ENCODE results near the gene TESK2. TPM values are rescaled to one million over a fixed set of nuclear protein-coding genes. Genes with fewer than 3 reads are reported as not detected.

The TESK2 gene
- total and polyA plus RNA-seq, 2 of the 13 experiments (the other 11 are each of a cell fraction or from before 2014, with no cell fraction given), result 5.5 to 9.6 TPM

- TF ChIP-seq HOMEZ (CRISPR knock-in tag; IDR thresholded peaks at IDR 0.05; ENCODE audit: low read depth) (peak; percentile 97), ZNF205 (CRISPR knock-in tag; IDR thresholded peaks at IDR 0.05) (0 out of 2 replicates have a peak, but pooled peaks have one; percentile 86), NFKBIZ (CRISPR knock-in tag; IDR thresholded peaks at IDR 0.05) (peak; percentile 80; the same call in 1 of the 2 replicates), U2AF1 (optimal IDR thresholded peaks at IDR 0.05; ENCODE audit: low read depth, low read length) (no peak), ZNF564 (CRISPR knock-in tag; IDR thresholded peaks at IDR 0.05) (no peak), RFX5 (IDR thresholded peaks at IDR 0.05; ENCODE audit: low read depth, low read length) (peak; percentile 51; the same call in 1 of the 2 replicates), SRF (IDR thresholded peaks at IDR 0.05; ENCODE audit: low read depth, low read length) (no peak), ZNF24 (IDR thresholded peaks at IDR 0.05) (no peak), JUNB (CRISPR knock-in tag; IDR thresholded peaks at IDR 0.05; ENCODE audit: borderline replicate concordance) (no peak), IRF1 (CRISPR knock-in tag; IDR thresholded peaks at IDR 0.05; ENCODE audit: low read depth) (no peak), MZF1 (CRISPR knock-in tag; IDR thresholded peaks at IDR 0.05; ENCODE audit: borderline replicate concordance) (no peak), SIX1 (CRISPR knock-in tag; IDR thresholded peaks at IDR 0.05; ENCODE audit: borderline replicate concordance) (no peak), WIZ (CRISPR knock-in tag; IDR thresholded peaks at IDR 0.05) (no peak), ZNF326 (CRISPR knock-in tag; IDR thresholded peaks at IDR 0.05; ENCODE audit: borderline replicate concordance) (no peak), LCORL (IDR thresholded peaks at IDR 0.05) (no peak), LCORL (CRISPR knock-in tag; IDR thresholded peaks at IDR 0.05) (0 out of 2 replicates have a peak, but pooled peaks have one; percentile 61), ZZZ3 (CRISPR knock-in tag; IDR thresholded peaks at IDR 0.05; ENCODE audit: borderline replicate concordance) (no peak), ZSCAN21 (CRISPR knock-in tag; IDR thresholded peaks at IDR 0.05; ENCODE audit: borderline replicate concordance) (0 out of 2 replicates have a peak, but pooled peaks have one; percentile 40), ATF6 (CRISPR knock-in tag; conservative IDR thresholded peaks at IDR 0.05) (no peak), ZNF580 (CRISPR knock-in tag; IDR thresholded peaks at IDR 0.05; ENCODE audit: borderline replicate concordance, low read depth) (peak; percentile 91; the same call in 1 of the 2 replicates), SETDB1 (CRISPR knock-in tag; IDR thresholded peaks at IDR 0.05; ENCODE audit: borderline replicate concordance) (no peak), ZNF224 (CRISPR knock-in tag; IDR thresholded peaks at IDR 0.05) (no peak), BRCA1 (CRISPR knock-in tag; IDR thresholded peaks at IDR 0.05) (0 out of 2 replicates have a peak, but pooled peaks have one; percentile 18), HDAC6 (IDR thresholded peaks at IDR 0.05; ENCODE audit: low read depth, low read length) (no peak), ARNT2 (CRISPR knock-in tag; IDR thresholded peaks at IDR 0.05; ENCODE audit: low read depth) (no peak), RBM22 (optimal IDR thresholded peaks at IDR 0.05; ENCODE audit: low read length) (no peak), ZNF776 (CRISPR knock-in tag; IDR thresholded peaks at IDR 0.05) (peak; percentile 86)
Observed at GRCh38 chr1:45490626-45491486, at the start of gene TESK2 (continued).
